Measurements from ENCODE around the gene ASB16. TPM values are rescaled to one million over a fixed set of nuclear protein-coding genes. Genes with fewer than 3 reads are reported as not detected.

The ASB16 gene
- 5.7 TPM for total RNA-seq

DNA sequence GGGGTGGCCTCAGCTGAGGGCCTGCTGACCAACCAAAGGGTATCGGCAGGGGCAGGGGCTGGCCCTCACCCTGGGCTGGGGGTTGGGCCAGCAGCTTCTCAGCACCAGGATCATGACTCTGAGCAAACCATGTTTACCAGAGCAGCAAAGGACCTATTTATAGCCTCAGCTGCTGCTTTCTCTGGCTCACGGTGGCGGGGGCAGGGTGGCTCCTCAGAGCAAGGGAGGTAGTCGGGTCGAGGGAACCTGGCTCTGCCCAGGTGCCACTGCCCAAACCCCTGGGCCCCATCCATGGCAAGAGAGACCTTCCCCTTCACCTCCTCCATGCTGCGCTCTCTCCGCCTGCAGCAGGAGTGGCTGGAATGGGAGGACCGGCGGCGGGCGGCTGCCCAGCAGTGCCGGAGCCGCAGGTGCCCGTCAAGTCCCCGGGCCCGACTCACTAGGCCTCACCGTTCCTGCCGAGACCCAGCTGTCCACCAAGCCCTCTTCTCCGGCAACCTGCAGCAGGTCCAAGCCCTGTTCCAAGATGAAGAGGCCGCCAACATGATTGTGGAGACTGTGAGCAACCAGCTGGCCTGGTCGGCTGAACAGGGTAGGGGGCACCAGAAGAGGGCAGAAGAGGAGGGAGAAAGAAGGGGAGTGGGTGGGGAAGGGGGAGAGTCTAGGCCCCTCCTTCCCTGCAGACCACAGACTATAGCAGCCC, at the start of gene ASB16:
Gene ASB16 (plus strand): TSS at position 206 of the 703 bp plus-strand sequence. CDS start 86 bp downstream, at position 292.

GRCh38 chr17:44123356-44124117, 47.0 kb upstream of the ASB16 start, which contains the start of gene HDAC5:
Gene HDAC5 (minus strand): TSS chr17:44123641. CDS start chr17:44117515, 6,126 bp downstream.

GRCh38 chr17:44186307-44187130, 16.0 kb downstream of the ASB16 start, which contains the start of gene TMUB2:
Gene TMUB2 (plus strand): TSS chr17:44186972. CDS start chr17:44187709, 737 bp downstream.

GRCh38 chr17:44199553-44200477, 29.3 kb downstream of the ASB16 start, which contains the start of gene ATXN7L3:
Gene ATXN7L3 (minus strand): TSS chr17:44199884. CDS start chr17:44198070, 1,814 bp downstream.

DNA sequence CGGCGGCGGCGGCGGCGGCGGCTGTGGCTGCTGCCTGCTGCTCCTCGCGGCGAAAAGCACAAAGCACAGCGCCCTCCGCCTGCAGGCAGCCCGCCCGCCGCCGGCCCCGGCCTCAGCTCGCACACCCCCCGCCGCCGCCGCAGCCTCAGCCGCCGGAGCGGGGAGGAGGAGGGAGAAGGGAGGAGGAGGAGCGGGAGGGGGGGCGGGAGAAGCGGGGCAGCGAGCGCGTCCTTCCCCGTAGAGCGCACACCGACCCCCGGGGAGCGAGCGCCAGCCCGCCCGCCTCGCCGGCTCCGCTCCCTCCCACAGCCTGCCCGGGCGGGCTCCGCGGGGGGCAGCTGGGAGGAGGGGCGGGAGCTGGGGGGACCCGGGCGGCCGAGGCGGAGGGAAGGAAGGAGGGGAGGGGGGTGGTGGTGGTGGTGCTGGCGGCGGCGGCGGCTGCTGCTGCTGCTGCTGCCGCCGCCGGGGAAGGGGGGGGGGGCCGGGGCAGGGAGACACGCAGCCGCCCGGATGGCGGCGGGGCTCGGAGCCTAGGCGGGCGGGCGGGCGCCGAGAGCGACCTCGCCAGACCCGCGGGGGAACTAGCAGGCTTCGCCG, 49.2 kb downstream of the ASB16 start, which contains the start of gene UBTF:
Gene UBTF (minus strand): TSS at position 60 of the 597 bp plus-strand sequence. CDS start 1,446 bp downstream, outside the sequence.

Small RNAs within 50 kb of the gene (small RNA-seq; reads per million reads assigned to genes)
- not detected for gene MIR6782 (ENCODE audit: low replicate concordance)
- gene RNU6-131P (ENCODE audit: low replicate concordance): not detected

Other genes with a start within 250 kb of the ASB16 start
- gene PPY, start 228.2 kb upstream of the ASB16 start, total RNA-seq: not detected
- not detected for gene PYY, start 216.8 kb upstream of the ASB16 start, total RNA-seq
- 8.9 TPM for gene NAGS, start 166.1 kb upstream of the ASB16 start, total RNA-seq
- 46.5 TPM for gene TMEM101, start 155.7 kb upstream of the ASB16 start, total RNA-seq
- gene LSM12, start 104.0 kb upstream of the ASB16 start, total RNA-seq: 24.0 TPM
- gene G6PC3, start 100.0 kb upstream of the ASB16 start, total RNA-seq: 47.4 TPM
- 74.9 TPM for gene HDAC5, start 47.1 kb upstream of the ASB16 start, total RNA-seq
- 2.5 TPM for gene HROB, start 28.8 kb upstream of the ASB16 start, total RNA-seq
- gene TMUB2, start 16.3 kb downstream of the ASB16 start, total RNA-seq: 36.3 TPM
- gene ATXN7L3, start 29.2 kb downstream of the ASB16 start, total RNA-seq: 34.6 TPM
- 75.9 TPM for gene UBTF, start 49.0 kb downstream of the ASB16 start, total RNA-seq
- gene SLC4A1, start 97.4 kb downstream of the ASB16 start, total RNA-seq: 72.8 TPM
- gene RUNDC3A, start 137.9 kb downstream of the ASB16 start, total RNA-seq: 6.0 TPM
- gene SLC25A39, start 154.1 kb downstream of the ASB16 start, total RNA-seq: 168 TPM
- gene GRN, start 174.6 kb downstream of the ASB16 start, total RNA-seq: 232 TPM
- gene FAM171A2, start 193.1 kb downstream of the ASB16 start, total RNA-seq: 24.0 TPM
- 9.3 TPM for gene ITGA2B, start 218.9 kb downstream of the ASB16 start, total RNA-seq

All from metanephros (tissue), 2 donors.